ENCODE data around the gene RB1.

GRCh38 chr13:48436661-48437288 is 133.2 kb downstream of the RB1 start:
- TF ChIP-seq FOSL2 (IDR thresholded peaks at IDR 0.05) (no peak), FOSL2 (CRISPR knock-in tag; IDR thresholded peaks at IDR 0.05) (no peak), MAX (IDR thresholded peaks at IDR 0.05) (no peak), CTCF (IDR thresholded peaks at IDR 0.05) (no peak), REST (IDR thresholded peaks at IDR 0.05) (no peak), PHF8 (IDR thresholded peaks at IDR 0.05; ENCODE audit: borderline replicate concordance, low read depth) (no peak), HDAC2 (IDR thresholded peaks at IDR 0.05) (no peak), MAZ (IDR thresholded peaks at IDR 0.05; ENCODE audit: borderline replicate concordance, low read depth, low read length) (no peak), POLR2A (IDR thresholded peaks at IDR 0.05; ENCODE audit: low read length) (no peak), JUN (IDR thresholded peaks at IDR 0.05) (no peak), MYC (IDR thresholded peaks at IDR 0.05; ENCODE audit: borderline replicate concordance, low read length) (no peak), HOXB13 (CRISPR knock-in tag; IDR thresholded peaks at IDR 0.05; ENCODE audit: low read depth) (no peak), JUNB (IDR thresholded peaks at IDR 0.05) (no peak), PBX3 (IDR thresholded peaks at IDR 0.05) (no peak), HMGXB4 (CRISPR knock-in tag; IDR thresholded peaks at IDR 0.05; ENCODE audit: borderline replicate concordance) (no peak)

Data from A549 (cell line).